Effector CD8-positive, alpha-beta T cell (primary cell): Measurements from ENCODE around the gene BORCS5.
"Not testable (repeated sequence)": the region's sequence is repeated elsewhere in the genome, so short reads cannot be mapped to it uniquely, and the experiment has no call there.

Experiments
- DNase-seq: peaks from one replicate; lab custom pipeline; 2025; lab: John Stamatoyannopoulos, UW
- total RNA-seq, 4 experiments: gene quantifications; one replicate each; lab custom pipeline; 2026; lab: John Stamatoyannopoulos, UW

Gene BORCS5
- total RNA-seq, result 18.7 to 27.0 (median 24.4) reads per million in 4 experiments

DNA sequence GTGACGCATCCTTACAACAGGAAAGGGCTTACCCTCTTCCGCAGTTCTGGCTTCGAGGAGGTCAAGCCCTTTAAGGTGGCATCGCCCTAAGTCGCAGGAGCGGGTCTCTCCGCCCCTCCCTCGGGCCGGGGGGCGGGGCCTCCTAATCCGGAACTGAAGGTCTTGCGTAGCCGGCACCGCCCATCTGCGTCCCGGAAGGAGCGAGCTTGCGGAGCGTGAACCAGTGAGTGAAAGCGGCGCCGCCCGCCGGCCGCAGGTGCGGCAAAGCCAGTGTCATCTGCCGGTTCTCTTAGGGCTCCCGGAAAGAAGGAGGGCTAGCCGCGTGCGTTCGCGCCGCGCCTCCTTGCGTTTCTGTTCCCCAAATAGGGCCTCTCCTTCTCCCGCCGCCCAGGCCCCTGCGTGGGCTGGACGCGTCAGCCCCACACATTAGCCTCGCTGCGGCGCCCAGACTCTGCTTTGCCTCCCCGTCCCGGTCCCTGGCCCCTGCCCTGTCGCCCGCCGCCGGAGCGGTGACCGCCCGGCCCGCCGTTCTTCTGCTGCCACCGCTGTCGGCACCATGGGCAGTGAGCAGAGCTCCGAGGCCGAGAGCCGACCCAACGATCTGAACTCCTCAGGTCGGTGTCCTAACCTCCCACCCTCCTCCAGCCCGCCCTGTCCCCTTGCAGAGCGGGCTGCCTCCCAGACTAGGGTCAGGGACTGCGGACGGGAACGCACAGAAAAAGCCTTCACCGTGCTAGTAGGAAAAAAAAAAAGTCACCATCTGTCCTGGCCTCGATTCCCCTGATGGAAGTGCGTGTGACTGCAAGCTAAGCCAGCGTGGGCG, at the start of gene BORCS5:
Gene BORCS5, plus strand, starts transcription at position 183 of the 823 bp plus-strand sequence. Its CDS starts 374 bp downstream, at position 557.
- peak; percentile 93 for DNase-seq

DNA sequence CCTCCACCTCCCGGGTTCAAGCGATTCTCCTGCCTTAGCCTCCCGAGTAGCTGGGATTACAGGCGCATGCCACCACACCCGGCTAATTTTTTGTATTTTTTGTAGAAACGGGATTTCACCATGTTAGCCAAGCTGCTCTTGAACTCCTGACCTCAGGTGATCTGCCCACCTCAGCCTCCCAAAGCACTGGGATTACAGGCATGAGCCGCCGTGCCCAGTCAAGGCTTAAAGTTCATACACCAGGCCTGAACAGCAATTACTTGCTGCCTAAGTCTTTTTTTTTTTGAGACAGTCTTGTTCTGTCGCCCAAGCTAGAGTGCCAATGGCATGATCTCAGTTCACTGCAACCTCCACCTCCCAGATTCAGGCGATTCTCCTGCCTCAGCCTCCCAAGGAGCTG, 46.2 kb upstream of the BORCS5 start:
- not testable (repeated sequence) for DNase-seq

DNA sequence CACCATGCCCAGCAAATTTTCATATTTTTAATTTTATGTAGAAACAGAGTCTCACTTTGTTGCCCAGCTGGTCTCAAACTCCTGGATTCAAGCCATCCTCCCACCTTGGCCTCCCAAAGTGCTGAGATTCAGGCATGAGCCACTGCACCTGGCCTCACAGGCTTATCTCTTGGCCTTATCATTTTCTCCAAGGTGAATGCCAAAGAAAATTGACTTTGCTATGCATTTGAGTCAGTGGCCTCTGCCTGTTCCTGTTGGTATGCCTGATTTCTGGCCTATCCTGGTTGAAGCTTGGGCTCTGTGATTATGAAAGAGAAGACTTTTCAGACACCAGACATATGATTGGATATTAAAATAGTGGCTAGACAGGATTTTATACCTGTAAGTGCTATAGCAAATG, 41.0 kb upstream of the BORCS5 start:
- DNase-seq, result no peak

DNA sequence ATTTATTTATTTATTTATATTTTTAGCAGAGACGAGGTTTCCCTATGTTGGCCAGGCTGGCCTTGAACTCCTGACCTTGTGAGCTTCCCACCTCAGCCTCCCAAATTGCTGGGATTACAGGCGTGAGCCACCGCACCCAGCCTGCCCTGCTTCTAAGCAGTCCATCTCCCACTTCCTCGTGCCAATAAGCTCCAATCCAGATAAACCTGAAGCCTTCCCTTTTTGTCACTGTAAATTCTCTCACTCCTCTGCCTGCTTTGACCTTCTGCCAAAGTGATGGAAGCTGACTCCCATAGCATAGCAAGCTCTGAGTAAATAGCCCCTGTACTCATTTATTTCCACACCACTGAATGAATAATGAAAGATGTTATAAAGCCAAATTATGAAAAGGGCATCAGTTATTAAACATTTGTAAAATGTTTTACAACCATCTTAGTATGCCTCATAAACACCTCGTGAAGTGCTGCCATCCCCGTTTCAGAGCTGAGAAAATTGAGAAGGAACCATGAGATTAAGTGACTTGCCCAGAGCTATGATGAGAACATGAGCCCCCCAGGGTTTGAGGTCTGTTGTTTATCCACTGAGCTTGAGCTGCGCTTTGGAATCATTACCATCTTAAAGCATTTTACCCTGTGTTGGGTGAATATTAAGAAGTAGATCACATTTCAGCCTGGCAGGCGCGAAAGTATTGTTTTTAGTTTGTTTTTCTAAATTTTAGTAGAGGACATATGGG, 37.3 kb upstream of the BORCS5 start:
- DNase-seq, result no peak

DNA sequence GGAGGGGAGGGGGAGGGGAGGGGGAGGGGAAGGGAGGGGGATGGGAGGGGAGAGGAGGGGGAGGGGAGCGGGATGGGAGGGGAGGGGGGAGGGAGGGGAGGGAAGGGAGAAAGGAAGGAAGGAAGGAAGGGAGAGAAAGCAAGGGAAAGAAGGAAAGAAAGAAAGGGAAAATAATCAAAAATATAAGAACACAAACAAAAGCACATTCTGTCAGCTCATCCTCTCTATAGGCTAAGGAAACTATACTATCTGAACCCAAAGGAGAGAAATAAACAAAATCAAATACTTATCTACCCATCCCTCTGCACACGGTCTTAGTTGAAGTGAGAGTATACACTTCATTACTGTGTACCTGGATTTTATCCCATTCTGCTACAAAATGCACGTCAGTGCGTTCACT, 33.8 kb upstream of the BORCS5 start:
- no peak for DNase-seq

DNA sequence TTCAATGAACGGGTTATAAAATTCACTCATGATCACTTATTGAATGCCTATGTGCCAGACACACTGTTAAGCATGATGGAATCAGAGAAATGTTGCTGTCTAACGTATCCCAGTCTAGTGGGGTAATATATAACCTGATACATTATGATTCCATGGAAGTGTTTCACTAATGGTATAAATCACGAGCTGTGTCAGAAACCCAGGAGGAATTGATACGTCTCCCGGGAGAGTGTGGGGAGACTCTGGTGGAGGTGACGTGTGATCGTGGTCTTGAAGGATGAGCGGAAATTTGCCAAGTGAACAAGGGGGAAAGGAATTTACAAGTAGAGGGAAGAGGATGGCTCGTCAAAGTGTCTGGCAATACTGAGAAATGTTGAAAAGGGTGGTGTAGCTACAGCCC, 33.3 kb upstream of the BORCS5 start:
- no peak for DNase-seq

DNA sequence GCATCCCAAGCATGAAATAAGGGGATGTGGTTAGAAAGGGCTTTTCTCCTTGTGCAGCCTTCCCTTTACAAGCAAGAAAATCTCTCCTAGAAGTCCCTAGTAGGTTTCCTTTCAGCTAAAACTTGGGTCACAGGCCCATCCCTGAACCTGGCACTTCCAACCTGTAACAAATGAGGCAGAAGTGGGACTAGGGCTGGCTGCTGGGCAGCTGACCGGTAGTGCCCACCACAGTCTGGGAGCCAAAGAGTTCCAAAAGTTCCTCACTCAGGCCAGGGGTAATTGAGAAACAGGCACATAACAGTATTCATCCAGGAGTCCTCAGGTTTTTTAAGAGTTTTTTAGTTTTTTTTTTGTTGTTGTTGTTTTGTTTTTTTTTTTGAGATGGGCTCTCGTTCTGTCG, 30.6 kb upstream of the BORCS5 start:
- no peak for DNase-seq

DNA sequence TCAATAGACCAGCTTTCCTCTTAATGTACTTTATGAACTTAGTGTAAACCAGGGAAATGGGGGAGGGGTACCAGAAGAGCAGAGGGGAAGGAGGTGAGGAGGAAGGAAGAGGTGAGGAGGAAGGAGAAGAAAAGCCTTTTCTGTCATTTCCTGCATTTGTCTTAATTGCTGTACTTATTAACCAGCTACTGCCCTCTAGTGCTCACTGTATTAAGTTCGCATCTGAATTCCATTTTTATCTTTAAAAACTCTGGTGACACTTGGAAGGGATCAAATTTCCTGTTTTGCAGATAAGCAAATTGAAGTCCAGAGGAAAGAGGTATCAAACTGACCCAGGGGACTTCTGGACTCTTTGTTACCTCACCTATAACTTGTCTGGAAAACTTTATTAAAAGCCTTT, 29.1 kb upstream of the BORCS5 start:
- no peak for DNase-seq

DNA sequence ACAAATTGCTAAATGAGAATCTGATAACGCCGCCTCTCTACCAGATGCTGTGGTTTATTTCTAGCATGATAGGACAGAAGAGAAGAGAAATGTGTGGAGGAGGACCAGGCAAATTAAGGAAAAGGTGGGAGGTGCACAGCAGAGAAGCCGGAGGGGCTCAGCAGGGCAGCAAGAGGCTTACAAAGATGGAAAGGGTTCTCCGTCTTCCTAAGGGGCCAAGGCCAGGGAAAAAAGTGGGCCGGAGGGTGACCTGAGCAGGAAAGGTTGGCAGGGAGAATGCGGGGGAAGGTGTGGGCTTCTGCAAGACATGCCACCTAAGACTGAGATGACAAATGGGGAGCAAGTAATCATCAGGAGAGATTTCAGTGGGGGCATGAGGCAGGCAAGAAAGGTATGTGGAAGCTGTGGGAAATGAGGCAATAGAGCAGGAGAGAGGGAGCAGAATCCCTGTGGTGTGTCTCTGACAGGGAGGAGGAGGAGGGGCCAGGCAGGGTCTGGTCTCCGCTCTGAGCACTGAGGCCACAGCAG, 25.6 kb upstream of the BORCS5 start:
- no peak for DNase-seq

DNA sequence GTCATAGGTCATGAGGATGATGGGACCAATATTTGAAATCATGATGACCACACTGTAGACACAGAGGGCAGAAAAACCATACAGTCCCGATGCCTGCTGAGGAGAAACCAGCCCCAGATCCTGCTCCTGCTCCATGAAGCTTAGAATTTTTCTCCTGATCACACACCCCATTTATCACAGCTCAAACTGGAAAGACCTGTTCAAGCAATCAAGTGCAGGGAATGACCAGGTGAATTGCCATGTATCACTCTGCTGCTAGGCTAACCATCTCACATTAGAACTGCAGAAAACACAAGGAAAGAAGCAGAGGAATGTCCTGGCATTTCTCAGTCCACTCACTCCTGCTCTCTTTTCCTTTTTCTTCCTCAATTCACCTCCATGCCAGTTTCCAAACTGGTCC, 25.0 kb upstream of the BORCS5 start:
- DNase-seq, result no peak

DNA sequence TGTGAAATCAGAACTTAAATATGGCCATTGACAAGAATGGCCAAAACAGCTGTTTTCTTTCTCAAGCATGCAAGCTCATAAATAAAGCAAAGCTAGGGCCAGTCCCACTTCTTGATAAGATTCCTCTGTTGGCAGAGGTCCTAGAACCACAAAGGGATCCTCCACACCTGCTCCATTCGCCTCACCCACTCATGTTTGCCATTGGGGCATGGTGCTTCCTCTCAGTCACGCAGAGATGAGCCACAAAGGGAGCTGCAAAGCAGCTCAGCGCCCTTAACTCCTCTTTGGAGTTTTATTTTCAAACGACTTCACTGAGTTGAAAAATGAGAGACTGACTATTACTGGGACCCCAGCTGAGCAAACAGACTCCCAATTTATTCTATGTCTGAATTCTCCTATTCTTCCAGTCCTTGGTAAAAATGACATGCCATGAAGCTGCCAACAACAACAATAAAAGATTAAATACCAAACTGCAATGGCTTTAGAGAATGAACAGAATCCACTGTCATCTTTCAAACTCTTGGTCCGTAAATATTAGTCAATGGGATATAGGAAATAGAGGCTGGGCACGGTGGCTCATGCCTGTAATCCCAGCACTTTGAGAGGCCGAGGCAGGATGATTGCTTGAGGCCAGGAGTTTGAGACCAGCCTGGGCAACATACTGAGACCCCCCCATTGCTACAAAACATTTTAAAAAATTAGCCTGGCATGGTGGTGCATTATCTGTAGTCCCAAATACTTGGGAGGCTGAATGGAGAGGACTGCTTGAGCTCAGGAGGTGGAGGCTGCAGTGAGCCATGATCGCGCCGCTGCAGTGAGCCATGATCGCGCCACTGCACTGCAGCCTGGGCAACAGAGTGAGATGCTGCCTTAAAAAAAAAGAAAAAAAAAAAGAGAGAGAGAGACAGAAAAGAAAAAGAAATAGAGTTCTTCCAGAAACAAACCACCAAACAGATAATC, 23.2 kb upstream of the BORCS5 start:
- no peak for DNase-seq

DNA sequence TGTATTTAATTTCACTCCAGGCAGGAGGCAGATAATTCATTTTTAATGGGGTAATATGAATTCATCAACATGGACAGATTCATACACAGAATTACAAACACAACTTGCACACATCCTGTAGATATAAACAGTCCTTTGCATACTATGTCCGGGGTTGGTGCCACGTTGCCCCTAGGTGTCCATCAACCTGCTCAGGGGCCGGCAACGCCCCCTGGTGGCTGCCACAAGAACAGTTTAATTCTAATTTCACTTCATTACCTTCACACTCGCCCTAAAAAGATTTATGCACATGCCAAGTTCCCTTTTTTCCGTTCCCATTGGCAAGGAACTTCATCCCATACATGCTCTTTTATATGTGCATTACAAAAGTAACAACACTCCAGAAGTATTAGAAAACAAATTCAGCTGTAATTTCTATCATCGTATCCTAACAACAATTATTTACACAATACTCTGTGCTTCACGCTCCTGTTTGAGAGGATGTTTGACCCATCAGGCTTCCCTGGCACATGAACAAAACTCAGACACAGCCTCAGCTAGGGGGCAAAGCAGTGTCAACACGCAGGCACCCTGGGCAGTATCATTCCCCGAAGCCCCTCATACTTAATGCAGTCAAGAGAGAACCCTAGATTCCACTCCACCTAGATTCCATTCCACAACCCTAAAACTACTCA, 22.4 kb upstream of the BORCS5 start:
- peak; percentile 34 for DNase-seq

DNA sequence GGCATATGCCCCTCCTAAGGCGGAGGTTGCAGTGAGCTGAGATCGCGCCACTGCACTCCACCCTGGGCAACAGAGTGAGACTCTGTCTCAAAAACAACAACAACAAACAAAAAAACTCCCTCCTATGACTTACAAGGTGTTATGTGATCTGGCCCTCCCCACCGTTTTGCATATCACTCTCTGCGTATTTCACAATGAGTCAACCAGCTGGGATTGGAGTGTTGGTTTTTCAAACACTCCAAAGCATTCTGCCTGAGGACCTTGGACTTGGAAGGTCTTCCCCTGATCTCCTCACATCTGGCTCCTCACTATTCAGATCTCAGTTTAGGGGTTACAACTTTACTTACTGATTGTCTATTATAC, 20.8 kb upstream of the BORCS5 start:
- DNase-seq, result no peak

DNA sequence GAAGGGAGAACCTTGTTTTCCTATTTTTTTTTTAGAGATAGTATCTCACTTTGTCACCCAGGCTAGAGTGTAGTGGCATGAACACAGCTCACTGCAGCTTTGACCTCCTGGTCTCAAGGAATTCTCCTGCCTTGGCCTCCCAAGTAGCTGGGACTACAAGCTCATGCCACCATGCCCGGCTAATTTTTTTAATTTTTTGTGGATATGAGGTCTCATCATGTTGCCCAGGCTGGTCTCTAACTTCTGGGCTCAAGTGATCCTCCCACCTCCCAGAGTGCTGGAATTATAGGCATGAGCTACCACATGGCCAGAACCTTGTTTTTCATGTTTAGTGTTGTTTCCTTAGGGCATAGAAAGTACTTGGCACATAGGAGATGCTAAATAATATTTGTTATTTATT, 20.4 kb upstream of the BORCS5 start:
- DNase-seq, result no peak

DNA sequence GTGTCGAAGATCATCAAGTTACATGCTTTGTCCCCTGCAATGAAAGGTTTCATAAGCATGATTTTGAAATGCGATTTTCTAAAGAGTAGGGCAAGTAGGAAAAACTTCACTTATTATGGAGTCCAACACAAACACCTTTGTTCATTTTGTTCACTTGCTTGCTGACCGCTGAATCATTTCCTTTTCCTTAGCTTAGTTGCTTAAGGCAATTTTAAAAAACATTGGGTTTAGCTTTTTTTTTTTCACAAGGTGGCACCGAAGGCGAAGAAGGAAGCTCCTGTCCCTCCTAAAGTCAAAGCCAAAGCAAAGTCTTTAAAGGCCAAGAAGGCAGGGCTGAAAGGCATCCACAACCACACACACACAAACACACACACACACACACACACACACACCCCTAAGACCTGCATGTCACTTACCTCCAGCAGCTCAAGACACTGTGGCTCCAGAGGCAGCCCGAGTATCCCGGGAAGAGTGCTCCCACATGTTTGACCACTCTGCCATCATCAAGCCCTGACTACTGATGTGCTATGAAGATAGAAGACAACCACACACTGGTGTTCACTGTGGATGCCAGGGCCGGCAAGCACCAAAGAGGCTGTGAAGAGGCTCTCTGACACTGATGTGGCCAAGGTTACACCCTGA, 18.2 kb upstream of the BORCS5 start:
- DNase-seq, result no peak

DNA sequence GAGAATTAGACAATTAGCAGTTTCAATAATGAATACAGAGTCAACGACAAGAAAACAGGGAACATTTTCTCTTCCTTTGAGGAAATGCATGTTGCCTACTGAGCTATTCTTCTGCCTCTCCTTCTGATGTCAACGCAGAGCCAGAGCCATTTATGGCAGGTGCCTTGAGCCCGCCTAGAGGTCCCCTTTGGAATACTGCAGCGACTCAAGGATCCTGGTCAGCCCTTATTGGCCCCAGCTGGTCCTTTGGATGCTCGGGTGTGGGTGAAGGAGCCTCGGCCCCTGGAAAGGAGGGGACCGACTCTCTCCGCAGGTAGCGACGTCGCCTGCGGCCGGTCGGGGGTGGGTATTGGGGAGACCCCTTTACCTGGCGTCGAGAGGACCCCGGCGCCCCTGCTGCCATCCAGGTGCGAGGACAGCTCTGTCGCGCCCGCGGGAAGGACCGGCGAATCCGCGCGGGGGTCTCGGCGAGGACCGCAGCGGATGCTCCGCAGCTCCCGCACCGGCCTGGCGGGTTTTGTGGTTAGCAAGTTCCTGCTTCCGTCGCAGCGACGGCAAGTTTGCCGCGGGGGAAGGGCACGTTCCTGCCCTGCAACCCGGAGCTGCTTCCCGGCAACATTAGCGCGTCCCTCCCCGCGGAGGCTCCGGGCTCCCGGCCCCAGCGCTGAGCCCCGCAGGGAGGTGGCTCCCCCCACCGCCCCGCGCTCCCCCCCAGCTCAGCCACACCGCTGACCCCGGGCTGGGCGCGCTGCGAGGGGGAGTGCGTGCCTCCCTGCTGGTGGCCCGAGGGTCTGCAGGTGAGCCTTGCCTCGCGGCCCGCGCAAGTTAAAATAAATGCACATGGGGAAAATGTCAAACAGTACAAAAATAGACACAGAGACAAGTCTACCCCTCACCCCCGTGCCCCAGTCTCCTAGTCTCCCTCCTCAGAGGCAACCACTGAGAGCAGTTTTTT, 6.9 kb upstream of the BORCS5 start, which contains the start of gene MANSC1:
Gene MANSC1, minus strand, starts transcription at position 532 of the 955 bp plus-strand sequence. CDS start 6,928 bp downstream, outside the sequence.
- peak; percentile 28 for DNase-seq

DNA sequence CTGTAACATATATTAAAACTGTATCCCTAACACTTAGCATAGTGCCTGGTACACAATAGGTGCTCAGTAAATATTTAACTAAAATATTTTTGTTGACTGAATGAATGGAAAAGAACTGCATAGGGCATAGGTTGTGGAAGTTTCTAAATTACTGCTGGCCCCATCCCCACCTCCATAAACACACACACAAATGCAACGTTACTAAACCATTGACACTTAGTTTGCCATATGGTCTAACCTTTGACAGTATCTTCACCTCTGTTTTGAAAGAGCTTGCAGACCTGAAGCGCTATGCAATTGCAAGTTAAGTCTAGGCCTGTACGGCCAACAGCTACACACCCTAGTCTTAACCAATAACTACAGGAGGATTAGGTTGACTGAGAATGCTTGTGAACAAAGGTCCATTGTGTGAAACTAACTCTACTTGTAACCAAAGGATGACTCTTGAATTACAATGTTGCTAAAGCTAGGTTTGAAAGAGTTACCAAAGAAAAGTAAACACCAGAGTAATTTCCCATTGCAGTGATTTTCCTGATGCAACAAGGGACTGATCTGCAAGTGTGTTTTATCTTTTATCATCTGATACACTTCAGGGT, 5.9 kb upstream of the BORCS5 start:
- DNase-seq, result no peak

DNA sequence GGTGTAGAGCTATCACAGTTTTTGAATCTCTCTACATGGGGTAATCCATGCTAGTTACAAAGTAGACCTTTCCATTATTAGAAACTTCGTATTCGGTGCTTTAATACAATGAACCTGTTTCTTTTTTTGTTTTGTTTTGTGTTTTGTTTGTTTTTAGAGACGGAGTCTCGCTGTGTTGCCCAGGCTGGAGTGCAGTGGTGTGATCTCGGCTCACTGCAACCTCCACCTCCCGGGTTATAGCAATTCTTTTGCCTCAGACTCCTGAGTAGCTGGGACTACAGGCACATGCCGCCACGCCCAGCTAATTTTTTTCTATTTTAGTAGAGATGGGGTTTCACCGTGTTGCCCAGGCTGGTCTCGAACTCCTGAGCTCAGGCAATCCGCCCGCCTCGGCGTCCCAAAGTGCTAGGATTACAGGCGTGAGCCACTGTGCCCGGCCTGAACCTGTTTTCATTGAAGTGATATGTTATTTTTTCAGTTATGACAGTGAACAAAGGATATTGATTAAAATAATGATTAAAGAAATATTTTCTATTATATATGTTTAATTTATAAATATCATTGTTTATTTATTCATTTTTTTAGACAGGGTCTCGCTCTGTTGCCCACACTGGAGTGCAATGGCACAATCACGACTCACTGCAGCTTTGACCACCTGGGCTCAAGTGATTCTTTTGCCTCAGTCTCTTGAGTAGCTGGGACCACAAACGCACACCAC, 5.3 kb upstream of the BORCS5 start:
- not testable (repeated sequence) for DNase-seq
